HCT116 (cell line): ENCODE results near the gene FER.

ENCODE experiments used
- EZH2 ChIP-seq: fragments of 200-600 bp; sonication (generic); IDR thresholded peaks from 2 replicates; pipeline ENCODE4 v1.6.1; 2017; ENCODE audit warnings: antibody characterized with exemption, mixed run types
- POLR2A ChIP-seq: IDR thresholded peaks from 2 replicates; pipeline ENCODE4 v1.7.0; 2011; ENCODE audit warnings: borderline replicate concordance; ENCODE audit not compliant: insufficient read depth, insufficient read length; ENCODE audit errors: extremely low read depth
- POLR2AphosphoS5 ChIP-seq: IDR thresholded peaks from 2 replicates; pipeline ENCODE4 v1.6.1; 2011; ENCODE audit warnings: mild to moderate bottlenecking, low read depth, low read length, moderate library complexity
- RAD21 ChIP-seq: IDR thresholded peaks from 2 replicates; pipeline ENCODE4 v1.6.1; 2012; ENCODE audit warnings: low read depth, mild to moderate bottlenecking
- SIN3A ChIP-seq: IDR thresholded peaks from 2 replicates; pipeline ENCODE4 v1.6.1; 2012; ENCODE audit warnings: low read depth
- TCF7L2 ChIP-seq: IDR thresholded peaks from 2 replicates; pipeline ENCODE4 v1.7.0; 2011; ENCODE audit warnings: borderline replicate concordance, inconsistent platforms; ENCODE audit not compliant: insufficient read depth, insufficient read length; ENCODE audit errors: extremely low read depth
- YY1 ChIP-seq: IDR thresholded peaks from 2 replicates; pipeline ENCODE4 v1.6.1; 2011; ENCODE audit warnings: low read length, low read depth, moderate library complexity, mild to moderate bottlenecking; ENCODE audit not compliant: insufficient replicate concordance; ENCODE audit errors: extremely low read depth
- TF ChIP-seq, protein P1 (sequence below), 3 experiments: fragments of 200-600 bp in 1 of 3; sonication (generic) in 1 of 3; IDR thresholded peaks in 2 of 3; conservative IDR thresholded peaks in 1 of 3; 2 replicates each; pipeline ENCODE4 v1.5.1; 2012 to 2017; ENCODE audit warnings: low read depth in 2 of 3, low read length in 2 of 3, antibody characterized with exemption in 1 of 3, borderline replicate concordance in 1 of 3, control low read depth in 1 of 3, mild to moderate bottlenecking in 1 of 3, mixed read lengths in 1 of 3, mixed run types in 1 of 3, moderate library complexity in 1 of 3; ENCODE audit not compliant: insufficient read depth in 1 of 3
- TF ChIP-seq, protein P2 (sequence below): IDR thresholded peaks from 2 replicates; pipeline ENCODE4 v1.6.1; 2011; ENCODE audit warnings: mild to moderate bottlenecking, low read length, moderate library complexity; ENCODE audit not compliant: insufficient replicate concordance; ENCODE audit errors: extremely low read depth
- TF ChIP-seq, protein P3 (sequence below): IDR thresholded peaks from 2 replicates; pipeline ENCODE4 v1.6.1; 2012; ENCODE audit warnings: low read depth

DNA sequence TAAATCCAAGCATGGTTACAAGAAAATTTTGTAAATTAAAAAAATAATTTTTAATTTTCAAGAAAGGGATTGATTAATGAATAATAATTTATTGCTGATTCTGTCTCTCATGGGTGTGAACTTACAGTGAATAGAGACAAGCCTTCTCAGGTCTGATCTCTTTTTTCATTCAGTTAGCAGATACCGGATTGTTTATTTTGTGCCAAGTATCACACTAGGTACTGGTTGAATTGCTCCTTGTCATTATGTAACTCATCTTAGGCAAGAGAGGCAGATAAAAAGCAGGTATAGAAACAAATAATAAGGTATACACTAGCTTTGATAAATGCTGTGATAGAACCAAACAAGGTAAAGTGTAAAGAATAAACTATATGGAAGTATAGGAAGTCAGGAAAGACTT, 378.8 kb downstream of the FER start:
- TF ChIP-seq POLR2AphosphoS5 (no peak), EZH2 (no peak), TCF7L2 (no peak), POLR2A (no peak), RAD21 (no peak), SIN3A (no peak), YY1 (no peak)
- TF ChIP-seq, protein P1, sequence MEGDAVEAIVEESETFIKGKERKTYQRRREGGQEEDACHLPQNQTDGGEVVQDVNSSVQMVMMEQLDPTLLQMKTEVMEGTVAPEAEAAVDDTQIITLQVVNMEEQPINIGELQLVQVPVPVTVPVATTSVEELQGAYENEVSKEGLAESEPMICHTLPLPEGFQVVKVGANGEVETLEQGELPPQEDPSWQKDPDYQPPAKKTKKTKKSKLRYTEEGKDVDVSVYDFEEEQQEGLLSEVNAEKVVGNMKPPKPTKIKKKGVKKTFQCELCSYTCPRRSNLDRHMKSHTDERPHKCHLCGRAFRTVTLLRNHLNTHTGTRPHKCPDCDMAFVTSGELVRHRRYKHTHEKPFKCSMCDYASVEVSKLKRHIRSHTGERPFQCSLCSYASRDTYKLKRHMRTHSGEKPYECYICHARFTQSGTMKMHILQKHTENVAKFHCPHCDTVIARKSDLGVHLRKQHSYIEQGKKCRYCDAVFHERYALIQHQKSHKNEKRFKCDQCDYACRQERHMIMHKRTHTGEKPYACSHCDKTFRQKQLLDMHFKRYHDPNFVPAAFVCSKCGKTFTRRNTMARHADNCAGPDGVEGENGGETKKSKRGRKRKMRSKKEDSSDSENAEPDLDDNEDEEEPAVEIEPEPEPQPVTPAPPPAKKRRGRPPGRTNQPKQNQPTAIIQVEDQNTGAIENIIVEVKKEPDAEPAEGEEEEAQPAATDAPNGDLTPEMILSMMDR (IDR thresholded peaks at IDR 0.05 in 2 of 3, conservative IDR thresholded peaks at IDR 0.05 in 1 of 3; ENCODE audit: borderline replicate concordance in 1 of 3, insufficient read depth in 1 of 3, low read depth in 2 of 3, low read length in 2 of 3), result no peak
- TF ChIP-seq, protein P2, sequence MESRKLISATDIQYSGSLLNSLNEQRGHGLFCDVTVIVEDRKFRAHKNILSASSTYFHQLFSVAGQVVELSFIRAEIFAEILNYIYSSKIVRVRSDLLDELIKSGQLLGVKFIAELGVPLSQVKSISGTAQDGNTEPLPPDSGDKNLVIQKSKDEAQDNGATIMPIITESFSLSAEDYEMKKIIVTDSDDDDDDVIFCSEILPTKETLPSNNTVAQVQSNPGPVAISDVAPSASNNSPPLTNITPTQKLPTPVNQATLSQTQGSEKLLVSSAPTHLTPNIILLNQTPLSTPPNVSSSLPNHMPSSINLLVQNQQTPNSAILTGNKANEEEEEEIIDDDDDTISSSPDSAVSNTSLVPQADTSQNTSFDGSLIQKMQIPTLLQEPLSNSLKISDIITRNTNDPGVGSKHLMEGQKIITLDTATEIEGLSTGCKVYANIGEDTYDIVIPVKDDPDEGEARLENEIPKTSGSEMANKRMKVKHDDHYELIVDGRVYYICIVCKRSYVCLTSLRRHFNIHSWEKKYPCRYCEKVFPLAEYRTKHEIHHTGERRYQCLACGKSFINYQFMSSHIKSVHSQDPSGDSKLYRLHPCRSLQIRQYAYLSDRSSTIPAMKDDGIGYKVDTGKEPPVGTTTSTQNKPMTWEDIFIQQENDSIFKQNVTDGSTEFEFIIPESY, result no peak
- TF ChIP-seq, protein P3, sequence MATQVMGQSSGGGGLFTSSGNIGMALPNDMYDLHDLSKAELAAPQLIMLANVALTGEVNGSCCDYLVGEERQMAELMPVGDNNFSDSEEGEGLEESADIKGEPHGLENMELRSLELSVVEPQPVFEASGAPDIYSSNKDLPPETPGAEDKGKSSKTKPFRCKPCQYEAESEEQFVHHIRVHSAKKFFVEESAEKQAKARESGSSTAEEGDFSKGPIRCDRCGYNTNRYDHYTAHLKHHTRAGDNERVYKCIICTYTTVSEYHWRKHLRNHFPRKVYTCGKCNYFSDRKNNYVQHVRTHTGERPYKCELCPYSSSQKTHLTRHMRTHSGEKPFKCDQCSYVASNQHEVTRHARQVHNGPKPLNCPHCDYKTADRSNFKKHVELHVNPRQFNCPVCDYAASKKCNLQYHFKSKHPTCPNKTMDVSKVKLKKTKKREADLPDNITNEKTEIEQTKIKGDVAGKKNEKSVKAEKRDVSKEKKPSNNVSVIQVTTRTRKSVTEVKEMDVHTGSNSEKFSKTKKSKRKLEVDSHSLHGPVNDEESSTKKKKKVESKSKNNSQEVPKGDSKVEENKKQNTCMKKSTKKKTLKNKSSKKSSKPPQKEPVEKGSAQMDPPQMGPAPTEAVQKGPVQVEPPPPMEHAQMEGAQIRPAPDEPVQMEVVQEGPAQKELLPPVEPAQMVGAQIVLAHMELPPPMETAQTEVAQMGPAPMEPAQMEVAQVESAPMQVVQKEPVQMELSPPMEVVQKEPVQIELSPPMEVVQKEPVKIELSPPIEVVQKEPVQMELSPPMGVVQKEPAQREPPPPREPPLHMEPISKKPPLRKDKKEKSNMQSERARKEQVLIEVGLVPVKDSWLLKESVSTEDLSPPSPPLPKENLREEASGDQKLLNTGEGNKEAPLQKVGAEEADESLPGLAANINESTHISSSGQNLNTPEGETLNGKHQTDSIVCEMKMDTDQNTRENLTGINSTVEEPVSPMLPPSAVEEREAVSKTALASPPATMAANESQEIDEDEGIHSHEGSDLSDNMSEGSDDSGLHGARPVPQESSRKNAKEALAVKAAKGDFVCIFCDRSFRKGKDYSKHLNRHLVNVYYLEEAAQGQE, result no peak
